COLO829 (cell line): ENCODE data around the gene PPP1R14C.

Source experiments
- DNase-seq: peaks from one replicate; pipeline ENCODE4 v3.0.0; 2012; ENCODE audit warnings: low spot score

The PPP1R14C gene

GRCh38 chr6:150271501-150272263 lies 128.8 kb downstream of the PPP1R14C start:
- no peak for DNase-seq

- no peak for DNase-seq
Measured at GRCh38 chr6:150272264-150272975, 129.6 kb downstream of the PPP1R14C start.

GRCh38 chr6:150272976-150273315 lies 130.1 kb downstream of the PPP1R14C start:
- DNase-seq = no peak

GRCh38 chr6:150273457-150274309 lies 130.8 kb downstream of the PPP1R14C start:
- DNase-seq = no peak

- no peak for DNase-seq
Measured at GRCh38 chr6:150275489-150275888, 132.6 kb downstream of the PPP1R14C start.

GRCh38 chr6:150276168-150276936 lies 133.5 kb downstream of the PPP1R14C start:
- no peak for DNase-seq

- DNase-seq = no peak
Measured at GRCh38 chr6:150276937-150277742, 134.3 kb downstream of the PPP1R14C start.

- no peak for DNase-seq
Measured at GRCh38 chr6:150279533-150279932, 136.7 kb downstream of the PPP1R14C start.

- no peak for DNase-seq
Measured at GRCh38 chr6:150280703-150281102, 137.9 kb downstream of the PPP1R14C start.

- DNase-seq = no peak
Measured at GRCh38 chr6:150281767-150282166, 138.9 kb downstream of the PPP1R14C start.

GRCh38 chr6:150282806-150283205 lies 140.0 kb downstream of the PPP1R14C start:
- DNase-seq = no peak

- DNase-seq = no peak
Measured at GRCh38 chr6:150286460-150286859, 143.6 kb downstream of the PPP1R14C start.

GRCh38 chr6:150286912-150287311 lies 144.1 kb downstream of the PPP1R14C start:
- DNase-seq = no peak

GRCh38 chr6:150288456-150288855 lies 145.6 kb downstream of the PPP1R14C start:
- no peak for DNase-seq

- DNase-seq = no peak
Measured at GRCh38 chr6:150289454-150290071, 146.7 kb downstream of the PPP1R14C start.

- DNase-seq = no peak
Measured at GRCh38 chr6:150290429-150290828, 147.6 kb downstream of the PPP1R14C start.

GRCh38 chr6:150291968-150292710 lies 149.3 kb downstream of the PPP1R14C start:
- no peak for DNase-seq

- no peak for DNase-seq
Measured at GRCh38 chr6:150293019-150293418, 150.2 kb downstream of the PPP1R14C start.

- peak; percentile 51 for DNase-seq
Measured at GRCh38 chr6:150293423-150294173, 150.8 kb downstream of the PPP1R14C start.
